ENCODE results near the gene PPFIA1. TPM values are rescaled to one million over a fixed set of nuclear protein-coding genes. Genes with fewer than 3 reads are reported as not detected.

PPFIA1 gene
- total RNA-seq, 1 experiment from 2014 or later = 113 TPM

DNA sequence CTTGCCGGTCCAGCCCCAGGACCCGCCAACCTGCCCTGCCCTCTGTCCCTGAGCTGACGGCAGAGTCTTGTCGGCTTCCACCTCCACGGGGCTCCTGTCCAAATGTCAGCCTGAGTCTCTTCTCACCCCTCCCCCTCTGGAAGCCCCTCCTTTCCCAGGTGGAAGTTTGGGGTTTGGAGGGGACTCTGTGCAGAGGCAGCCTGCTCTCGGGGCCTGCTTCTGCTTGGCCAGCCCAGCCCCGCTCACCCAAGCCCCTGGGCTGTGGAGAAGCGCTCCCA lies 158.9 kb downstream of the PPFIA1 start:
- DNase-seq (ENCODE audit: low spot score) = no peak
- peaks cover 86% of the 10 kb centered on the region for H3K36me3 ChIP-seq (ENCODE audit: insufficient read depth, low read length, poor library complexity, severe bottlenecking)
- ChIA-PET POLR2A (ENCODE audit: low non-redundant PET) (no interaction called here), CTCF (no interaction called here)
- H3K27me3 ChIP-seq (replicated peaks; ENCODE audit: insufficient read depth, low read depth, low read length, poor library complexity) = no peaks in the 10 kb centered on the region
- H3K4me3 ChIP-seq (ENCODE audit: low read depth, low read length, poor library complexity, severe bottlenecking) = no peak overlapping the region
- no TSS peak for BruUV-seq (replicated peaks)
- TF ChIP-seq, protein P1, sequence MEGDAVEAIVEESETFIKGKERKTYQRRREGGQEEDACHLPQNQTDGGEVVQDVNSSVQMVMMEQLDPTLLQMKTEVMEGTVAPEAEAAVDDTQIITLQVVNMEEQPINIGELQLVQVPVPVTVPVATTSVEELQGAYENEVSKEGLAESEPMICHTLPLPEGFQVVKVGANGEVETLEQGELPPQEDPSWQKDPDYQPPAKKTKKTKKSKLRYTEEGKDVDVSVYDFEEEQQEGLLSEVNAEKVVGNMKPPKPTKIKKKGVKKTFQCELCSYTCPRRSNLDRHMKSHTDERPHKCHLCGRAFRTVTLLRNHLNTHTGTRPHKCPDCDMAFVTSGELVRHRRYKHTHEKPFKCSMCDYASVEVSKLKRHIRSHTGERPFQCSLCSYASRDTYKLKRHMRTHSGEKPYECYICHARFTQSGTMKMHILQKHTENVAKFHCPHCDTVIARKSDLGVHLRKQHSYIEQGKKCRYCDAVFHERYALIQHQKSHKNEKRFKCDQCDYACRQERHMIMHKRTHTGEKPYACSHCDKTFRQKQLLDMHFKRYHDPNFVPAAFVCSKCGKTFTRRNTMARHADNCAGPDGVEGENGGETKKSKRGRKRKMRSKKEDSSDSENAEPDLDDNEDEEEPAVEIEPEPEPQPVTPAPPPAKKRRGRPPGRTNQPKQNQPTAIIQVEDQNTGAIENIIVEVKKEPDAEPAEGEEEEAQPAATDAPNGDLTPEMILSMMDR (conservative IDR thresholded peaks at IDR 0.05; ENCODE audit: low read depth, low read length) = no peak
- TF ChIP-seq EZH2 (IDR thresholded peaks at IDR 0.05; ENCODE audit: borderline replicate concordance, low read depth, low read length, poor library complexity, severe bottlenecking) = no peak
- H3K4me1 ChIP-seq (ENCODE audit: insufficient read depth, low read length, poor library complexity, severe bottlenecking) = no peaks in the 10 kb centered on the region
- H3K9me3 ChIP-seq (ENCODE audit: low read depth, low read length, poor library complexity, severe bottlenecking) = no peaks in the 10 kb centered on the region
- no peak overlapping the region for H3K27ac ChIP-seq (ENCODE audit: low read depth, low read length, poor library complexity, severe bottlenecking)
- intact Hi-C loops (cut with micrococcal nuclease; ENCODE audit: unreplicated experiment) = no loop called here

DNA sequence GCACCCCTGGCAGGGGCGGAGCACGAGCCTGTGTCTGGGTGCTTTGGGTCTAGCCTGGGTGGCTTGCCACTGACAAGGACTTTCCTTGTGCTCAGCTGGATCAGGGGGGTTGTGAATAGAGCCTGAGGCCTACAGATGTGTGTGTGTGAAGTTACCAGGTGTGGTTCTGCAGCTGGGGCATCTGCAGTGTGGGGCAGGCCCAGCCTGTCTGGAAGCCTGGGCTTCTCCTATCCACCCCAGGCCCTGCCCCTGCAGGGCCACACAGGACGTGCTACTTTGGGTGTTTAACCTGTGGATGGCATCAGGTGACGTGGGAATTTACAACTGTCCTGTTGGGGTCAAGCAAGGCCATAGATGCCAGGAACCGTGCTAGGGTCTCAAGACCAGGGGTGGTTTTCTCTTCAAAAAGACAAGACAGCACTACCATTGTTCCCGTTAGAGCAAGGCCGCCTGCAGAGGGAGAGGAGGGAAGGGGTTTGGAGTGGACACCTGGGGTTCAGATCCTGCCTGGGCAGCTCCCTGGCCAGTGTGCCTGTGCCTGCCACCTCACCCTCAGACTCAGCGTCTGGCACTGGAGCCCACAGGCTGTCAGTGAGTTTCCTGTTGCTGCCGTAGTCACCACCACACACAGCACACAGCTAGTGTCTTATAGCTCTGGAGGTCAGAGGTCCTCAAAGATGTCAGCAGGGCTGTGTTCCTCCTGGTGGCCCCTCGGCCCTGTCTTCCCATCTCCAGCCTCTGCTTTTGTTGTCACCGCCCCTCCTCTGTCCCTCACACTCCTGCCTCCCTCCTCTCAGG lies 159.4 kb downstream of the PPFIA1 start:
- H3K27ac ChIP-seq (ENCODE audit: low read depth, low read length, poor library complexity, severe bottlenecking) = no peak overlapping the region
- CTCF ChIA-PET = no interaction called here
- H3K9me3 ChIP-seq (ENCODE audit: low read depth, low read length, poor library complexity, severe bottlenecking) = no peaks in the 10 kb centered on the region
- TF ChIP-seq EZH2 (IDR thresholded peaks at IDR 0.05; ENCODE audit: borderline replicate concordance, low read depth, low read length, poor library complexity, severe bottlenecking) = no peak
- TF ChIP-seq, protein P1 (conservative IDR thresholded peaks at IDR 0.05; ENCODE audit: low read depth, low read length) = no peak
- no peaks in the 10 kb centered on the region for H3K4me1 ChIP-seq (ENCODE audit: insufficient read depth, low read length, poor library complexity, severe bottlenecking)
- no peak for DNase-seq (ENCODE audit: low spot score)
- H3K4me3 ChIP-seq (ENCODE audit: low read depth, low read length, poor library complexity, severe bottlenecking) = no peak overlapping the region
- H3K27me3 ChIP-seq (replicated peaks; ENCODE audit: insufficient read depth, low read depth, low read length, poor library complexity) = no peaks in the 10 kb centered on the region
- POLR2A ChIA-PET (ENCODE audit: low non-redundant PET) = no interaction called here
- intact Hi-C loops (cut with micrococcal nuclease; ENCODE audit: unreplicated experiment) = no loop called here
- BruUV-seq (replicated peaks) = no TSS peak
- peaks cover 86% of the 10 kb centered on the region for H3K36me3 ChIP-seq (ENCODE audit: insufficient read depth, low read length, poor library complexity, severe bottlenecking)

DNA sequence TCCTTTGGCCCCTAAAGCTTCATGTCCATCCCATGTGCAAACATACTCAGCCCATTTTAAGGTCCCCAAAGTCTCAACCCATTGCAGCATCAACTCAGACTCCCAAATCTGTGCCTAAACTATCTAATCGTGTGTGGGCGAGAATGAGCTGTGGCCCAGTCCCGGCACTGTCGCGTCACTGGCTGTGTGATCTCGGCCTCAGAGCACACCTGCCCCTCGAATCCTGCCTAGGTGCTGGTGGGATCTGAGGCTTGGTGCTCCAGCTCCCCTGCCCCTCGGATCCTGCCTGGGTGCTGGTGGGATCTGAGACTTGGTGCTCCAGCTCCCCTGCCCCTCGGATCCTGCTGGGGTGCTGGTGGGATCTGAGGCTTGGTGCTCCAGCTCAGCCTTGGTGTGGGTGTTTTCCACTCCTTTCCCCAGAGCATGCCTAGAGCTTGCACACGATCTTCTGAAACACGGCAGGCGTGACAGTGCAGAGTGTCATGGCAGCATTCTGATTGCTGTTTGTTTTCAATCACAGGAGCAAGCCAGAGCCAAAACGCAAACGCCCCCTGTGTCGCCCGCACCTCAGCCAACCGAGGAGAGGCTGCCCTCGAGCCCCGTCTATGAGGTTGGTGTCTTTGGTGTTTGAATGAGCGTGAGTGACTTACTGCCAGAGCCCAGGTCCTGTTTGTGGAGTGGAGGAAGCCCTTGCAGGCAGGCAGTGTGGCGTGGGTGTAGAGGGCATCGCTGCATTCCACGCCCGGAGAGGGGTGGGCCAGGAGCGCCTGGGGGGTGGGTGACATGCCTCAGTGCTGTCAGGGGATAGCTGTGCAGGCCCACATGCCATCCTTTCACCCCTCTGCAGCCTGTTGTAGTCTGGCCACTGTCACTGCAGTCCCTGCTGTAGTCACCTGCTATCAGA lies 160.4 kb downstream of the PPFIA1 start:
- ChIA-PET CTCF (no interaction called here), POLR2A (ENCODE audit: low non-redundant PET) (no interaction called here)
- TF ChIP-seq, protein P1 (conservative IDR thresholded peaks at IDR 0.05; ENCODE audit: low read depth, low read length) = no peak
- no peak for TF ChIP-seq EZH2 (IDR thresholded peaks at IDR 0.05; ENCODE audit: borderline replicate concordance, low read depth, low read length, poor library complexity, severe bottlenecking)
- H3K4me1 ChIP-seq (ENCODE audit: insufficient read depth, low read length, poor library complexity, severe bottlenecking) = no peaks in the 10 kb centered on the region
- intact Hi-C loops (cut with micrococcal nuclease; ENCODE audit: unreplicated experiment) = no loop called here
- H3K9me3 ChIP-seq (ENCODE audit: low read depth, low read length, poor library complexity, severe bottlenecking) = no peaks in the 10 kb centered on the region
- peaks cover 86% of the 10 kb centered on the region for H3K36me3 ChIP-seq (ENCODE audit: insufficient read depth, low read length, poor library complexity, severe bottlenecking)
- DNase-seq (ENCODE audit: low spot score) = no peak
- H3K4me3 ChIP-seq (ENCODE audit: low read depth, low read length, poor library complexity, severe bottlenecking) = no peak overlapping the region
- no TSS peak for BruUV-seq (replicated peaks)
- no peaks in the 10 kb centered on the region for H3K27me3 ChIP-seq (replicated peaks; ENCODE audit: insufficient read depth, low read depth, low read length, poor library complexity)
- H3K27ac ChIP-seq (ENCODE audit: low read depth, low read length, poor library complexity, severe bottlenecking) = no peak overlapping the region

Data from A673 (cell line).